Islet of Langerhans (tissue), 1 donor: Measurements from ENCODE around the gene PGLYRP2.

Experiments used
- FAIRE-seq: peaks from one replicate; lab custom pipeline; 2011; peaks lifted over from hg19 to GRCh38; lab: Jason Lieb, UNC

PGLYRP2 gene

DNA sequence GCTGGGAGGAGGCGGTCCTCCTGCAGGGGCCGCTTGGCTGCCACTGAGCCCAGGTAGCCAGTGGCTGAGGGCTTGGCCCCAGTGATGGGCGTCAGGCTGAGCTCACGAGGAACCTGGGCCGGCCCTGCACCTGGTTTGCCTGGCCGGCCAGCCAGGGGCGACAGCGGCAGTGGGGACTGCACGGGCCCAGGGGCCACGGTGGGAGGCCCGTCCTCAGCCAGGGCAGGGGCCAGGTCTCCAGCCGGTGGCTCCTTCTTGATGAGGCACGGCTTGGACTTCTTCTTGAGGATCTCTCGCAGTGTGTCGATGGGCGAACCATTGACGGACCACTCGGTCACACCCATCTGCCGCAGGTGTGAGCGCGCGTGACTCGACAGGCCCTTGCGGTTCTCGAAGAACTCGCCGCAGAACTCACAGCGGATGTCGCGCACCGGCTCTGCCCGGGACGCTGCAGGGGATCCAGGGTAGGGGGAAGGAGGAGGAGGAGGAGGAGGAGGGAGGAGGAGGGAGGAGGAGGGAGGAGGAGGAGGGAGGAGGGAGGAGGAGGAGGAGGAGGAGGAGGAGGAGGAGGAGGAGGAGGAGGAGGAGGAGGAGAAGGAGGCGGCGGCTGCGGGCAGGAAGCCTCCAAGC lies 53.9 kb downstream of the PGLYRP2 start:
- no peak for FAIRE-seq

- no peak for FAIRE-seq
These were observed 54.5 kb downstream of the PGLYRP2 start for GRCh38 chr19:15424692-15425272.

DNA sequence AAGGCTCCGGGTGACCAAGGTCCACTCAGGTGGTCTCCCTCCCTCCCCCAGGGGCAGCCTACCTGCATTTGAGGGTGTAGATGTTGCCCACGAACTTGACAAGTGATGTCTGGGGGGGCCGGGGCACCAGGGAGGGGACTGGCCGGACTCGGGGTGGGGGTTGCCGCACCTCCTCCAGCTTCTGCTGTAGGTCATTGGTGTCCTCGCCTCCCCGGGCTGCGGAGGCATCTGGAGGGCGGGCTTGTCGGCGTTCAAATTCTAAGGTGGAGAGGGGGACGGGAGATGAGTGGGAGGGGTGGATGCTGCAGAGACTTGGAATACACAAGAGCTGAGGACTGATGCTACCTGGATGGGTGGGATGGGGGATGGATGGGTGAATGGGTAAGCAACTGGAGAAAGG lies 55.2 kb downstream of the PGLYRP2 start:
- no peak for FAIRE-seq

GRCh38 chr19:15423130-15423529 lies 56.2 kb downstream of the PGLYRP2 start:
- FAIRE-seq: no peak

DNA sequence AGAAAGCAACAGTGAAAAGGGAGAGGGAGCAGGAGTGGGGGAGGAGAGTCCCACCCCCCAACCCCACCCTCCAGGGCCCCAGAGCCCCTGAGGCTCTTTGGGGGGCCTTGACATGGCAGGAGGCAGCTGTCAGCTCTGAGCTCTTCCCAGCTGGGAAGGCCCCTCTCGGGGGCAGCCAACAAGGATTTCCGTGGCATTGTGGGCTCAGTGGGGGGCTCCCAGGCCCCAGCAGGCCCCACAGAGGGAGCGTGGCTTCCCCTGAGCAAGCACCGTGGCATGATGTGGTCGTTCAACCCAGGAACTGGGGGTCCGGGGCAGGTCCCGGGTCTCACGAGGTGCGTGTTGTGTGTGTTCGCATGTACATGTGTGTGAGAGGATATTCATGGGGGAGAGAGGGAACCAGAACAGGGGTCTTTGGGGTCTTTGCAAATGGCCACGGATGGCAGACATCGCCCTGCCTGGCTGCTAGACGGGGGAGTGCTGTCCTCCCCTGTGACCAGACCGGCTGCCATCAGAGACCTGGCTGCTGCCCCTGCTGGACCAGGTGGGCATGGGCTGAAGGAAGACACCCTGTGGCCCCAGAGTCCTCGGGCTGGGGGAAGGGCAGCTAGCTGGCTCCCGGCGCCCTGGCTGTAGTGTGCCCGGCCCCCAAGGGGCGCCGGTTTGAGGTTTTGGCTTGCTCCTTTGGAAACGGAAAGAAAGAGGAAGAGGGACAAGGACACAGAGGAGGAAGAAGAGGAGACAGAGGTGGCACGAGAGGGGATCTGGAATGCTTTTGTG lies 56.8 kb downstream of the PGLYRP2 start:
- FAIRE-seq: no peak

DNA sequence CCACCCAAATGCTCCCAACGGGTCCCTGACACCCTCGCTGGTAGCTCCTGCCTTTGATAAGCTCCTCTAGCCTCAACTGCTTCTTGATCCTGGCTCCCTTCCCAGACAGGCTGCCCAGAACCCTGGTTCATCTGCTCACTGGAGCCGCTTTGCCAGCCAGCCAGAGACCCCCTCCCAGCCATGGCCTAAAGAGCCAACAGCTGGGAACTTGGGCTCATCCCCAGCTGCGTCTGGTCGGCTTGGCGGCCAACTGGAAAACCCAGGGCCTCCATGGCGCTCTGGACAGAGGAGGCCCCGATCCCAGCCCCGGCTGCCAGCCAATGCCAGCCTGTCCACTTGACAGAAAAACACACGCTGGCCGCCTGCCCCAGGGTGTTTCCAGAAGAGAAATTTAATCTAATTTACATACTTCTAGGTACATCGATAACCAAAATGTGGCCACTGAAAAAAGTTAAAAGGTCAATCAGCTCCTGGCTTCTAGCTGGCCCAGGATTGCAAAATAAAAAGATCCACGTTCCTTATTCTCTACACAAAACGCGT lies 57.5 kb downstream of the PGLYRP2 start:
- no peak for FAIRE-seq

DNA sequence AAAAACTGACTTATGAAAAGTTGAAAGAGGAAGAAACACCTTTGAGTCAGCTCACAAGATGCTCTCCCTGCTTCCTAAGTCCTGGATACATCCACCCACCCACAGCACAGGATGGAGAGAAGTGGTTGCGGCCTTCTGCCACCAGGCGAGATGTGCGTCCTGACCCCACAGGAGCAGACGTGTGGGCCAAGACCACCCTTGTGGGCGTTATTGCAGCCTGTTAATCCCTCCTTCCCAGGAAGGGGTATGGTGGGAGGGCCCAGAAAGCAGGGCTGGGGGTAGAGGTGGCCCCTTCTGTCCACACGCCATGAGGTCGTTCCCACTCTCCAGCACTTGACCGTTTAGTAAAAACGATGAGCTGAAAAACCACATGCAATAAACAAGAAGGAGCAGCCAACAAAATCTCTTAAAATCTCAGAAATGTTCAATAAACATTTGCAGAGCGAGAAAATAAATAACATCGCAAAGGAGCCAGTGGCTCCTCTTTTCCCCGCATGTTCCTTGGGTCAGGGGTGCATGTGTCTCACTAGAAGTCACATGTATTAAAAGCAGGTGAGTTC lies 58.1 kb downstream of the PGLYRP2 start:
- FAIRE-seq: no peak

GRCh38 chr19:15419413-15420025 lies 59.8 kb downstream of the PGLYRP2 start:
- no peak for FAIRE-seq
